ENCODE measurements around the gene UBE2S.
A peak's percentile ranks its signal among the peaks of the same experiment; 100 is the strongest.
"Not testable (repeated sequence)": the region's sequence is repeated elsewhere in the genome, so short reads cannot be mapped to it uniquely, and the experiment has no call there.

UBE2S gene

DNA sequence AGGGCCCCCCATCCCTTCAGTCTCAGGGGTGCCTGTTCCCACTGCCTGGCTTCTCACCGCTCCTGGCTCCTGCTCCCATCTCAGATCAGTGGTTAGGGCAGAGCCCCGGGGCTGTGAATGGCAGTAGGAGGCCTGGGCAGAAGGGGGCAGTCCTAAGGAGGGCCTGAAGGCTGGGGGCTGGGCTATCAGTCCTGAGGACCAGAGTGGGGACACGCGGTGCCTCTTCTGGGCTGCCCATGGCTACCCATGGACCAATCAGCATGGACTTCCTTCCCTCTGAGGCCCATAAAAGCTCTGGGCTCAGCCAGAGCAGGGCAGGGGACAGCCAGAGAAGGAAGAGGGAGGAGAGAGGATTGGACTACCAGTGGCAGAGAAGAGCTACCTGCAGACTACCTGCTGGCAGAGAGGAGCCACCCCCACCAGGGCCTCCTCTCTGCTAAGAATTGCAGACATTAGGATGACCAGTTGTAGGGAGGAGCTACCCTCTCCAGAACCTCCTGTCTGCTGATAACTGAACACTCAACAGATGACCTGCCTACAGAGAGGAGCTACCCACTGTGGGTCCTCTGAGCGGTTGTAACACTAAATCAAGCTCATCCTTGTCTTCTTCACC, 12.1 kb upstream of the UBE2S start:
- intact Hi-C loops (cut with DNase I; ENCODE audit: low total_unique reads) = loop anchor here (10.0 kb wide), 1 partner anchor 125 kb away; no protein-coding TSS in a partner anchor
- no peak overlapping the region for H3K27ac ChIP-seq
- no peaks in the 10 kb centered on the region for H3K9me3 ChIP-seq
- no peak for TF ChIP-seq CTCF (IDR thresholded peaks at IDR 0.05)
- DNase-seq = no peak
- H3K36me3 ChIP-seq = no peaks in the 10 kb centered on the region
- H3K4me1 ChIP-seq = no peaks in the 10 kb centered on the region
- peaks cover 0 to 56% of the 10 kb centered on the region in 2 donors for H3K27me3 ChIP-seq
- no peak overlapping the region for H3K4me3 ChIP-seq

DNA sequence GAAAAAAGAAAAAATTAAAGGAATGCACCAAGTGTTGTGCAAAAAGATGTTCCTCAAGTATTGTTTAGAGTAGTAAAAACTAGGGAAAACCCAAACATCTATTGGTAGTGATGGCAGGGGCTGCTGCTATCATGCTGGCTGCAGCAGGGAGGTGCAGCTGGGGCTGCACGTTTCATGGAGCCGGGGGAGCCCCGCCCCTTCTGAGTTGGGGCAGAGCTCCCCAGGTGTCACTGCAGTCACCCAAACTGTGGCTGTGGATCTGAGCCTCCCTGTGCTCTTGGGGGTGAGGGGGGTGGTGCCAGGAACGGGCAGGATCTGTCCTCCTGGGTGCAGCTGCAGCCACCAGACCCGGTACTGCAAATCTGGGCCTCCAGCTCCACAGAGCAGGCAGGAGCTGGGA, 11.5 kb upstream of the UBE2S start:
- Histone ChIP-seq H3K27me3 (peaks cover 0 to 50% of the 10 kb centered on the region in 2 donors), H3K27ac (no peak overlapping the region), H3K4me3 (no peak overlapping the region), H3K36me3 (no peaks in the 10 kb centered on the region), H3K9me3 (no peaks in the 10 kb centered on the region), H3K4me1 (no peaks in the 10 kb centered on the region)
- no peak for DNase-seq
- no peak for TF ChIP-seq CTCF (IDR thresholded peaks at IDR 0.05)
- intact Hi-C loops (cut with DNase I; ENCODE audit: low total_unique reads) = loop anchor here (10.0 kb wide), 1 partner anchor 124 kb away; no protein-coding TSS in a partner anchor

DNA sequence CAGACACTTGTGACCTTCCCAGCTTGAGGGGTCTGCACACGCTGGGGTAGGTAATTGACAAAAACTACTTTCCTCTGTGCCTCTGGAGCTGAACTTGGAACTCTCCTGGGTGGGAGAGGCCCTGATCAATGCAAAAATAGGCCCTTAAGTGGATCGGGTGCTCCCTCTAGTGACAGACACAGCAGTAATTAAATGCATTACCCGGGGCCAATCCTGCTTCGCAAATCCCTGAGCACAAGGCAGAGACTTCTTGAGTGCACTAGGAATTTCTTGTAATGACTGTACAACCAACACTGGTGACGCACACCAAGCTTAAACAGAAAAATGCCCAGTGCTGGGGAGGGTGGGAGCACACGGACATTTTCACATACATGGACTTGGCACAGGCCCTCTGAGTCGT, 10.6 kb upstream of the UBE2S start:
- peak; percentile 47 to 48 for TF ChIP-seq CTCF (IDR thresholded peaks at IDR 0.05)
- Histone ChIP-seq H3K27ac (no peak overlapping the region), H3K4me3 (no peak overlapping the region), H3K9me3 (no peaks in the 10 kb centered on the region), H3K27me3 (peaks cover 0 to 44% of the 10 kb centered on the region in 2 donors), H3K4me1 (no peaks in the 10 kb centered on the region), H3K36me3 (no peaks in the 10 kb centered on the region)
- intact Hi-C loops (cut with DNase I; ENCODE audit: low total_unique reads) = loop anchor here (10.0 kb wide), 1 partner anchor 123 kb away; no protein-coding TSS in a partner anchor
- no peak for DNase-seq

DNA sequence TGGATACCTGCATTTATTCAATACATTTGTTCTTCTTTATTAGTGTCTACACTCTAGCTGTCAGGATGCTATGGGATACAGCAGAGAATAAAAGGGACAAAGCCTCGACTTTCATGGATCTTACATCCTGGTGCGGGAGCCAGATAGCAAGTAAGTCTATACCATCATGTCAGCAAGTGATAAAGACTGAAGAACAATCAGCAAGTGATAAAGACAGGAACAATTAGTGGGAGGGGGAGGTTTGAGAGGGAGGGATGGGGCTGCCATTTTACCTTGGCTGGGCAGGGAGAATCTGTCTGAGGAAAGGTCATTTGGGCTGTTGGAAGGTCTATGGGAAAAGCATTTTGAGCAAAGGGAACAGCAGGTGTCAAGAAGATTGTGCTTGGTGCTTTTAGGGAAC, 2.6 kb upstream of the UBE2S start:
- DNase-seq = no peak
- peaks cover 0 to 10% (median 9%) of the 10 kb centered on the region in 3 donors for H3K36me3 ChIP-seq
- no peak overlapping the region for H3K4me3 ChIP-seq
- peaks cover 8 to 24% (median 16%) of the 10 kb centered on the region in 4 donors for H3K4me1 ChIP-seq
- no peak overlapping the region for H3K27ac ChIP-seq
- H3K9me3 ChIP-seq = no peaks in the 10 kb centered on the region
- intact Hi-C loops (cut with DNase I; ENCODE audit: low total_unique reads) = loop anchor here (10.0 kb wide), 1 partner anchor 115 kb away; no protein-coding TSS in a partner anchor
- TF ChIP-seq CTCF (IDR thresholded peaks at IDR 0.05) = no peak
- no peaks in the 10 kb centered on the region for H3K27me3 ChIP-seq

- not testable (repeated sequence) for H3K9me3 ChIP-seq, H3K27me3 ChIP-seq, H3K4me3 ChIP-seq, DNase-seq
- Histone ChIP-seq H3K27ac (peak overlapping the region in 1 of 2 donors; percentile 97), H3K4me1 (peaks cover 8 to 24% (median 16%) of the 10 kb centered on the region in 4 donors), H3K36me3 (peaks cover 3 to 19% (median 15%) of the 10 kb centered on the region in 3 donors)
- intact Hi-C loops (cut with DNase I; ENCODE audit: low total_unique reads) = loop anchor here (10.0 kb wide), 1 partner anchor 226 kb away; no protein-coding TSS in a partner anchor
Measured at GRCh38 chr19:55409179-55409578, 1.6 kb upstream of the UBE2S start.

GRCh38 chr19:55408533-55408872, 915 bp upstream of the UBE2S start:
- no peak for TF ChIP-seq CTCF (IDR thresholded peaks at IDR 0.05)
- intact Hi-C loops (cut with DNase I; ENCODE audit: low total_unique reads) = loop anchor here (10.0 kb wide), 1 partner anchor 226 kb away; no protein-coding TSS in a partner anchor
- Histone ChIP-seq H3K27ac (peak overlapping the region; percentile 97), H3K4me3 (peak overlapping the region; percentile 72 to 92), H3K27me3 (no peaks in the 10 kb centered on the region), H3K9me3 (no peaks in the 10 kb centered on the region), H3K4me1 (peaks cover 8 to 24% (median 16%) of the 10 kb centered on the region in 4 donors), H3K36me3 (peaks cover 9 to 26% (median 21%) of the 10 kb centered on the region in 3 donors)
- no peak for DNase-seq

All from tibial artery (tissue), 4 donors.